Heart left ventricle (tissue), 16 donors: ENCODE results near the gene ZNF74. TPM values are rescaled to one million over a fixed set of nuclear protein-coding genes. Genes with fewer than 3 reads are reported as not detected.

Source experiments
- ATAC-seq, 4 donors: fragments of 200-7000 bp; cut with Tn5 transposase; one replicate each; pipeline ENCODE4 v1.9.1; 2020 to 2022; ENCODE audit warnings: moderate library complexity in 4 of 4, mild to moderate bottlenecking in 3 of 4, moderate number of reproducible peaks in 1 of 4
- DNase-seq, 5 donors: peaks; one replicate each; pipeline ENCODE4 v3.0.0-alpha.2; 2020
- H3K27ac ChIP-seq, 12 donors: fragments of 200-600 bp; sonication (generic) in 4 of 12; one replicate each; pipeline versions ENCODE4 v1.5.0 to v1.8.0; 2016 to 2022; ENCODE audit warnings: mild to moderate bottlenecking in 2 of 12
- H3K27me3 ChIP-seq, 9 donors: fragments of 200-600 bp; sonication (generic) in 2 of 9; one replicate each; pipeline versions ENCODE4 v1.5.1 to v1.8.0; 2016 to 2022; ENCODE audit warnings: mild to moderate bottlenecking in 3 of 9
- H3K36me3 ChIP-seq, 9 donors: fragments of 200-600 bp; sonication (generic) in 2 of 9; one replicate each; pipeline versions ENCODE4 v1.5.0 to v1.8.0; 2018 to 2022; ENCODE audit warnings: mild to moderate bottlenecking in 2 of 9
- H3K4me1 ChIP-seq, 12 donors: fragments of 200-600 bp; sonication (generic) in 4 of 12; one replicate each; pipeline versions ENCODE4 v1.5.0 to v1.8.0; 2016 to 2022; ENCODE audit warnings: mild to moderate bottlenecking in 3 of 12
- H3K4me3 ChIP-seq, 12 donors: fragments of 200-600 bp; sonication (generic) in 4 of 12; one replicate each; pipeline versions ENCODE4 v1.5.0 to v1.8.0; 2017 to 2022; ENCODE audit warnings: mild to moderate bottlenecking in 9 of 12, moderate library complexity in 4 of 12
- H3K9me3 ChIP-seq, 12 donors: fragments of 200-600 bp; sonication (generic) in 4 of 12; one replicate each; pipeline versions ENCODE4 v1.5.0 to v1.8.0; 2016 to 2022; ENCODE audit warnings: mild to moderate bottlenecking in 1 of 12
- CTCF ChIP-seq, 12 donors: fragments of 200-600 bp; sonication (generic) in 4 of 12; IDR thresholded peaks; one replicate each; pipeline versions ENCODE4 v1.5.0 to v1.8.0; 2018 to 2022; ENCODE audit warnings: antibody characterized with exemption in 12 of 12, mild to moderate bottlenecking in 5 of 12
- POLR2A ChIP-seq, 2 donors: fragments of 450-650 bp; IDR thresholded peaks; one replicate each; pipeline ENCODE4 v1.6.1; 2017; ENCODE audit warnings: antibody characterized with exemption in 2 of 2, mild to moderate bottlenecking in 2 of 2, moderate library complexity in 2 of 2
- WGBS, 4 donors: extraction: QIAGEN DNeasy Blood & Tissue Kit in 2 of 4; methylation state at CpG; one replicate each; pipeline versions ENCODE4 v1.1.5 to v1.1.7; 2013 to 2018; 5-methylcytosine and 5-hydroxymethylcytosine counted together
- intact Hi-C, 10 donors: fragments of 100-400 bp; cut with DNase I; formaldehyde crosslinking; loops; one replicate each; pipeline versions ENCODE4 v1.11.1 to v1.14.2; 2022
- polyA plus RNA-seq, 2 donors: library from polyadenylated mRNA; stranded (reverse); fragments of 200-250 nt; gene quantifications; one replicate each; pipeline ENCODE4 v1.2.3, GENCODE V29; 2013
- total RNA-seq, 9 donors: library from RNA; depleted of rRNA in 2 of 9; stranded (reverse); fragments of >200 nt in 2 of 9; fragmentation: NEBNext Ultra II Directional in 3 of 9; extraction: Animal tissue kit (Norgen Biotek cat#: 25700) in 3 of 9; gene quantifications; one replicate each; pipeline versions ENCODE4 v1.1.0 to v1.2.4, GENCODE V29; 2016 to 2023
- donor health status: ischemic (EF 13 %, LVEDD 7.1; RV severe dilation, severe dysfunction).
- donor health status: healthy with polysubstance abuse.
- donor health status: DM: no; HTN: yes; CAD: no.
- donor health status: DM: no; HTN: no; CAD: no.
- donor health status: ischemic (EF 25% LVEDD 6.9; RV normal size, moderate dysfunction).
- donor health status: ischemic (EF 25% LVEDD 5.7; RV mildly dilated, moderate dysfunction).
- donor health status: healthy.
- donor health status: DM: yes; HTN: yes; CAD: no.
- donor health status: ischemic (EF 35%, LVEDD 5.7; RV mildly dilated, moderate dysfunction).
- donor health status: nonischemic (EF 11% LVEDD 7.7; RV severe dilation, severe dysfunction).
- donor health status: DM: yes; HTN: yes; CAD: no.
- donor health status: PGD.
- donor health status: ischemic (EF 29% LVEDD 5.4; RV normal size, mild dysfunction).
- donor health status: nonischemic (EF 23%, LVEDD 6.1; RV moderate dilation, normal function).

Gene ZNF74
- total and polyA plus RNA-seq, 11 donors, result 2.1 to 6.5 (median 4.4) TPM

- no peaks in the 10 kb centered on the region for H3K9me3 ChIP-seq
- 43 to 58% (median 49%) methylated on average over 57 to 96 of the region's 96 CpGs for WGBS, 4 donors
- DNase-seq (peak in 1 of 5 donors; percentile 51), ATAC-seq (no peak)
- intact Hi-C loops, result loop anchor here in 2 of 10 donors (10.0 kb wide), 2 partner anchors 139 to 279 kb away; no protein-coding TSS in a partner anchor
- peaks cover 0 to 32% (median 9%) of the 10 kb centered on the region in 9 donors for H3K36me3 ChIP-seq
- peaks cover 0 to 42% (median 23%) of the 10 kb centered on the region in 12 donors for H3K4me1 ChIP-seq
- peak overlapping the region in 1 of 12 donors; percentile 29 for H3K27ac ChIP-seq
- TF ChIP-seq CTCF (IDR thresholded peaks at IDR 0.05) (no peak), POLR2A (IDR thresholded peaks at IDR 0.05) (no peak)
- H3K4me3 ChIP-seq, result peak overlapping the region in 9 of 12 donors; percentile 10 to 50 (median 45)
- peaks cover 0 to 37% (median 0%) of the 10 kb centered on the region in 9 donors for H3K27me3 ChIP-seq
Measured at GRCh38 chr22:20425566-20426258, 31.8 kb downstream of the ZNF74 start.

DNA sequence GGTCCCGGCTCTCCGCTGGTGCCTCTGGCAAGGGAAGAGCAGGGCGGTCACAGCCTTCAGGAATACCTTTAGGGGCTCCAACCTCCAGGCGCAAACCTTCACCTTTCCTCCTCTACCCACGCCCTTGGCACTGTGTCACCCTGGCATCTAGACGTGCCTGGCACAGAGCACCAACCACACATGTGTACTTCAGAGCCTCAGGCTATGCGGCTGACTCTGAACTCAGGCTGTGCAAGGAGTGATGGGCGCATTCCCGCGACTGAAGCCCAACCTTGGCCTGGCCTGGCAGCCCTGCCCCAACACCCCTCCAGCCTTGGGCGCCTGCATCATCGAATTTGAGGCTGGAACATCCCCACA lies 32.3 kb downstream of the ZNF74 start:
- intact Hi-C loops, result loop anchor here in 2 of 10 donors (10.0 kb wide), 2 partner anchors 139 to 279 kb away; no protein-coding TSS in a partner anchor
- no peaks in the 10 kb centered on the region for H3K9me3 ChIP-seq
- H3K27ac ChIP-seq, result no peak overlapping the region
- DNase-seq (peak in 1 of 5 donors; percentile 34), ATAC-seq (no peak)
- TF ChIP-seq CTCF (IDR thresholded peaks at IDR 0.05), result no peak
- no peak for TF ChIP-seq POLR2A (IDR thresholded peaks at IDR 0.05)
- peak overlapping the region in 7 of 12 donors; percentile 16 to 50 (median 45) for H3K4me3 ChIP-seq
- WGBS, 4 donors, result 80 to 85% (median 83%) methylated on average over 11 to 12 of the region's 12 CpGs
- H3K27me3 ChIP-seq, result peaks cover 0 to 42% (median 0%) of the 10 kb centered on the region in 9 donors
- peaks cover 0 to 47% (median 24%) of the 10 kb centered on the region in 12 donors for H3K4me1 ChIP-seq
- H3K36me3 ChIP-seq, result peaks cover 0 to 32% (median 9%) of the 10 kb centered on the region in 9 donors

DNA sequence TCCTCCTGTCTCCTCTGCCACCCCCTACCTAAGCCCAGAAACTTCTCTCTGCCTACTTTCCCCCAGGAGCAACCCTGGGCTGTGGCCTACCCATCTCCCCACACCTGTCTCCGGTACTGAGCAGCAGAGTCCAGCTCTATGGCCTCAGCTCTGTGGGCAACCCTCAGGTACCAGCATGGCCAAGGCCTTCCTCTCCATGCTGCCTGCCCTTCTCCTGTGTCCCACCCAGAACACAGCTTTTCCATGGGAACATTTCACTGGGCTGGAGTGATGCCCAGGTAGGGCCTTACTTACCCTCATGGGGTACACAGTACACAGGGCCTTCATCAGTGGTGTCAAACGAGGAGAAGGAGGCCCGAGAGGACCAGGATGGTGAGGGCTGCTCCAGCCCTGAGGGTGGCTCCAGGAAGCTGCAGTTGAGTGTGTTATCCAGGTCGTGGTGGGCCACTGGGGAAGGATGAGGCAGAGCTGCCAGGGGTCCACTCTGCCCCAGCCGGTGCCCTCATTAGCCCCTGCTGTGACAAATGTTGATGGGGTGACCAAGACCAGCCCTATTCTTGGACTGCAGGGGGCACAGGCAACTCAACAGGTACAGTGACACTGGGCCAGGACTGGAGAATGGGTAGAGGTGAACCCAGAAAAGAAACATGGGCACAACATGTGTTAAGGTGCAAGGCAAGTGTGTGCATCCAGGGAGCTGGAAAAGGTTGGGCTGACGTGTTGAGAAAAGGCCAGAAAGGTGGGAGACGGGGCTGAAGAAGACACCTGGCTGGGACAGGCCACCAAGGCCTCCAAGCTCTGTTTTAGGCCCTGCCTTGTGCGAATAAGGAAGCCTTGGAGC lies 33.4 kb downstream of the ZNF74 start:
- no peak overlapping the region for H3K27ac ChIP-seq
- intact Hi-C loops, result loop anchor here in 2 of 10 donors (10.0 kb wide), 2 partner anchors 137 to 277 kb away; no protein-coding TSS in a partner anchor
- ATAC-seq (no peak), DNase-seq (peak in 1 of 5 donors; percentile 22)
- no peaks in the 10 kb centered on the region for H3K9me3 ChIP-seq
- 95 to 97% (median 95%) methylated on average over 7 to 8 of the region's 8 CpGs for WGBS, 4 donors
- TF ChIP-seq POLR2A (IDR thresholded peaks at IDR 0.05), result no peak
- no peak for TF ChIP-seq CTCF (IDR thresholded peaks at IDR 0.05)
- no peak overlapping the region for H3K4me3 ChIP-seq
- H3K4me1 ChIP-seq, result peaks cover 0 to 55% (median 26%) of the 10 kb centered on the region in 12 donors
- peaks cover 0 to 52% (median 0%) of the 10 kb centered on the region in 9 donors for H3K27me3 ChIP-seq
- H3K36me3 ChIP-seq, result peaks cover 0 to 32% (median 9%) of the 10 kb centered on the region in 9 donors
